ACHN (cell line): ENCODE results near the gene C2.

ENCODE experiments used
- DNase-seq: peaks from one replicate; pipeline ENCODE4 v3.0.0-alpha.2; 2015
- in situ Hi-C: cut with HindIII; loops from 2 replicates; pipeline ENCODE4 v1.10.0; 2017; ENCODE audit warnings: low sequenced_read_pairs, low pct_ligation_motif_present, low pct_unique_long_range_greater_than_20kb

Gene C2

GRCh38 chr6:31927242-31927862 lies at the start of gene C2:
Gene C2, plus strand, starts transcription at chr6:31927717. Its CDS starts 36 bp downstream, at chr6:31927753.
- no peak for DNase-seq
- in situ Hi-C loops, result no loop called here

GRCh38 chr6:31878222-31878621 lies 49.3 kb upstream of the C2 start:
- in situ Hi-C loops, result no loop called here
- no peak for DNase-seq

GRCh38 chr6:31878726-31879125 lies 48.8 kb upstream of the C2 start, which contains the start of gene SLC44A4:
Gene SLC44A4, minus strand, starts transcription at chr6:31878997. Its CDS starts 17 bp downstream, at chr6:31878980.
- no peak for DNase-seq
- in situ Hi-C loops, result no loop called here

GRCh38 chr6:31879143-31879542 lies 48.4 kb upstream of the C2 start:
- no peak for DNase-seq
- in situ Hi-C loops, result no loop called here

GRCh38 chr6:31879901-31880300 lies 47.6 kb upstream of the C2 start:
- in situ Hi-C loops, result no loop called here
- no peak for DNase-seq

GRCh38 chr6:31880616-31881015 lies 46.9 kb upstream of the C2 start:
- in situ Hi-C loops, result no loop called here
- DNase-seq, result no peak

- in situ Hi-C loops, result no loop called here
- no peak for DNase-seq
Observed at GRCh38 chr6:31881136-31881859, 46.2 kb upstream of the C2 start.

- DNase-seq, result peak; percentile 54
- in situ Hi-C loops, result no loop called here
Observed at GRCh38 chr6:31882344-31882743, 45.2 kb upstream of the C2 start.

GRCh38 chr6:31883676-31884075 lies 43.8 kb upstream of the C2 start:
- in situ Hi-C loops, result no loop called here
- DNase-seq, result no peak

GRCh38 chr6:31884528-31885035 lies 42.9 kb upstream of the C2 start:
- in situ Hi-C loops, result no loop called here
- no peak for DNase-seq

- DNase-seq, result no peak
- in situ Hi-C loops, result no loop called here
Observed at GRCh38 chr6:31886541-31886991, 41.0 kb upstream of the C2 start.

- in situ Hi-C loops, result no loop called here
- no peak for DNase-seq
Observed at GRCh38 chr6:31887173-31888007, 40.1 kb upstream of the C2 start.

- in situ Hi-C loops, result no loop called here
- no peak for DNase-seq
Observed at GRCh38 chr6:31888276-31889258, 39.0 kb upstream of the C2 start.

- in situ Hi-C loops, result no loop called here
- no peak for DNase-seq
Observed at GRCh38 chr6:31889331-31889972, 38.1 kb upstream of the C2 start.

GRCh38 chr6:31892821-31893220 lies 34.7 kb upstream of the C2 start:
- in situ Hi-C loops, result no loop called here
- DNase-seq, result peak; percentile 27

- in situ Hi-C loops, result no loop called here
- DNase-seq, result no peak
Observed at GRCh38 chr6:31896493-31896855, 31.0 kb upstream of the C2 start.

- in situ Hi-C loops, result no loop called here
- DNase-seq, result no peak
Observed at GRCh38 chr6:31896856-31897611, 30.5 kb upstream of the C2 start.
